ENCODE results near the gene LMX1A.

Gene LMX1A

DNA sequence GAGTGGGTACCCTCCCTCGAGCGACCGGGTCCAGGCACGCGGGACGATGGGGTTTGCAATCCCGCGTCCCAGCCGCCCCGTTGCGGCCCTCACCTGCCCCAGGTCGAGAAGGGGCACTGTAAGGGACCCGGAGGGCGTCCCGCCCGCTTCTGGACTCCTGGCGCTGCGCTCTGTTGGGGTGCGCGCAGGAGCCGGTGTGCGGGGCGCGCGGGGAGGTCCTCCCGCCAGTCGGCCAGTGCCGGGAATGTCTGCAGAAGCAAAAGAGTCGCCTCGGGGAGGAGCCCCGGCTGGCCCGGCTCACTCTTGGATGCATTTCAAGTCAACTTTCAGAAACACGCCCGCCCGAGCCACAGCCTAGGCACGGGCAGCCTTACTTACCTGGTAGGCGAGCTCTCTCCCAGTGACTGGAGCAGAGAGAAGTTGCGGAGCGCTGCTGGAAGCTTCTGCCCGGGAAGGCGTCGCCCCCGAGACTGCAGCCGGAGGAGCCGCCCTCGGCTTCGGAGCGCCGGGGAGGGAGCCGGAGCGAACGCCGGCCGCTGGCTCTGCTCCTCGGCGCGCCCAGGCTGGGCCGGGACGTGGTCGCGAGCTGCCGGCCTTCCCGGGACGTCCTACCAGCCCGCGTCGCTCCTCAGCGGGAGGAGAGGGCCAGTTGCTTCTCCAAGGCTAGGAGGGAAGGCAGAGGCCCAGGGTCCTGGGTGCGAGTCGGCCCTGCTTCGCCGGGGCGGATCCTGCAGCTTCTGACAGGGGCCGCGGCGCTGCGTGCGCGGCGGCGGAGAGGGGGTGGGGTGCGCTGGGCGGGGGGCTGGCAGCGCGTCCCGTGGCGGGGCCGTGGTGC is at the start of gene LMX1A:
LMX1A (minus strand) TSS at position 739 of the 835 bp plus-strand sequence. CDS start 1,156 bp downstream, outside the sequence.
- no peak for DNase-seq

DNA sequence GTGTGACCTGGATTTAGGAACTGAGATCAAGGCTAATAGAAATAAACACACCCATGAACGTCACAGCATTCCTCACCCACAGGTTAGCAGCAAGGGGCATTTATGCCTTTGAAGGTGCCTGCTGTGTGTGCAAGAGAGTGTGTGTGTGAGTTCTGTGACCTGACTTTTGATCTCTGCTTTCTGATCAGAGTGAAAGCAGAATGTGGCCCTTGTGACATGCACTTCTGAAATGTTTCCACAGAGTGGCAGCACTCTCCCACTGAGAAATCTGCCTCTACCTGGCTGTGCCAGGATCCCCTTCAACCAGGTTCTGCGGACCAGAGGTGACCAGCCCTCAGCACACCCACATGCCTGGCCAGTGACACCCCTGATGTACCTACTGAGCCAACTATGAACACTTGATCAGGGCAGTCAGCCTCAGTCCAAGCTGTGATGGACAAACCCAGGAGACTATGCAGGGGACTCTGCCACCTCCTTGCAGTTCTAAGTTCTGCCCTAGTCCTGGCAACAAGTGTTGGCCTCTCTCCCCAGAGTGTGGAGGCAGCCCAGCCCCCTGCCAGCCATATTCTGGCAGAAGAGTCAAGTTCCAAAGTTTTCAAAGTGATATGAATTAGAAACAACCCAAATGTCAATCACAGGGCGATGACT is 47.4 kb upstream of the LMX1A start:
- peak; percentile 25 for DNase-seq

DNA sequence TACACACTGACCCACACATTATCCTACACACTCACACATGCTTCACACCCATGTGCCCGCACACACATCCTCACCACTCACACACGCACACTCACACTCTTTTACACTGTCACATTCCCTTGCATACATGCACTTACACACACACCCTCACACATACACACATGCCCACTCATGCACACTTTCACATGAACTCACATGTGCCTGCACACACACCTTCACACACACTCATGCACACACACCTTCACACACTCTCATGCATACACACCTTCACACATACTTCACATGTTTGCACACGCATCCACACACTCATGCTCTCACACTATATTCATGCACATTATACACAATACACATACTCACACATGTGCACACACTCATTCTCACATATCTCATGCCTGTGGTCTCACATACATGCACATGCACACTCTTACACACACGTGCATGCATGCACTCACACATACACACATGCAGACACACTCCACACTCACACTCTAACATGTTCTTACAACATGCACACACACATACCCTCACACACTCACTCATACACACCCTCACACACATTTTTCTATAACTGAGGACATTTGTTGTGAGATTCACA is 46.1 kb upstream of the LMX1A start:
- DNase-seq: no peak

DNA sequence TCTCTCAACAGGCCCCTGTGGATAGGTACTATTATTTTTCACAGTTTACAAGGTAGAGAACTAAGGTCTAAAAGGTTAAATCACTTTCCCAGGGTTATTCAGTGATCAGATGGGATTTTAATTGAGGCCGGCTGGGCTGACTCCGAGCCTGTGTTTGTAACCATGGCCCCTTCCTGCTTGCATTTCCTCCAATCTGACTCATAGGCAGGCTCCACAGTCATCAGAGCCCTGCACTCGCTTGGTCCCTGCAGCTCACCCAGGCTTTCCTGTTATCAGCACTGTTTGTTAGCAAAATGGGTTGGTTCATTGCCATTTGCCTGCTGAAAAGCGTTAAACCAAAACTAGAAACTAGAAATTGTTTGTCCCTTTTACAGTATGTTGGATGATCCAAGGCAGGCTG is 41.4 kb upstream of the LMX1A start:
- no peak for DNase-seq

DNA sequence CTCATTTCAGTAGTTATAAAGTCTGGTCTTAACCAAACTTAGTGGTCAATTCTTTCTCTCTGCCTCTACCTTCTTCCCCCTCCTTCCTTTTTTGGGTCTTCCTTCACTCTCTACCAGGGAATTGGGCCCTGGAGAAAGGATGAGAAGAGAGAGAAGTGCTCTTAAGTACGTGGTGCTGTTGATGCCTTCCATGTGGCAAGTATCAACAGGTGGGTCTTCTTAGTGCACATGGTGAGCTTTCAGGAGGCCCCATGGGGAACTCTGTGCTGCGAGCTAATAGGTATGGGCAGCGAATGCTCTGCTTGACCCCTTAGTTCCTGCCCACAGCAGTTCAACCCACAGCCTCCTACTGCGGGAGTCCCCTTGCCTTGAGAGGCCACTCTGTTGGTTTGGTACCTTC is 39.4 kb upstream of the LMX1A start:
- no peak for DNase-seq

DNA sequence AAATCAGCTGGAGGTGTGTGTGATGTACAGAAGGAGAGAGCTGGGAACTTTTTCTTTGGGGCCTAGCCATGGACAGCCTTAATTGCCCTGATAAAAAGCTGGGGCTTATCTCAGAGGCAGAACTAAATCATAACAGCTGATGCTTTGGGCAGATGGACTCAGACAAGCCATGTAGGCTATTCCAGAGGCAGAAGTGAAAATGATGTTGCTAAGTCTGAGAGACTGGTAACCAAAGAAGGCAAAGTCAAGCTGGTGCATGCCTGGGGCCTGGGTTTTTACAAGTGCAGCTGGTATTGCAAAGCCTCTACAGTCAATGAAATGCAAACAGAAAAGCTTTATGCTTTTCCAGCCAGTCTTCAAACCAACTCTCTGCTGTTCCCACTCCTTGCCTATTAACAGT is 39.0 kb upstream of the LMX1A start:
- no peak for DNase-seq

DNA sequence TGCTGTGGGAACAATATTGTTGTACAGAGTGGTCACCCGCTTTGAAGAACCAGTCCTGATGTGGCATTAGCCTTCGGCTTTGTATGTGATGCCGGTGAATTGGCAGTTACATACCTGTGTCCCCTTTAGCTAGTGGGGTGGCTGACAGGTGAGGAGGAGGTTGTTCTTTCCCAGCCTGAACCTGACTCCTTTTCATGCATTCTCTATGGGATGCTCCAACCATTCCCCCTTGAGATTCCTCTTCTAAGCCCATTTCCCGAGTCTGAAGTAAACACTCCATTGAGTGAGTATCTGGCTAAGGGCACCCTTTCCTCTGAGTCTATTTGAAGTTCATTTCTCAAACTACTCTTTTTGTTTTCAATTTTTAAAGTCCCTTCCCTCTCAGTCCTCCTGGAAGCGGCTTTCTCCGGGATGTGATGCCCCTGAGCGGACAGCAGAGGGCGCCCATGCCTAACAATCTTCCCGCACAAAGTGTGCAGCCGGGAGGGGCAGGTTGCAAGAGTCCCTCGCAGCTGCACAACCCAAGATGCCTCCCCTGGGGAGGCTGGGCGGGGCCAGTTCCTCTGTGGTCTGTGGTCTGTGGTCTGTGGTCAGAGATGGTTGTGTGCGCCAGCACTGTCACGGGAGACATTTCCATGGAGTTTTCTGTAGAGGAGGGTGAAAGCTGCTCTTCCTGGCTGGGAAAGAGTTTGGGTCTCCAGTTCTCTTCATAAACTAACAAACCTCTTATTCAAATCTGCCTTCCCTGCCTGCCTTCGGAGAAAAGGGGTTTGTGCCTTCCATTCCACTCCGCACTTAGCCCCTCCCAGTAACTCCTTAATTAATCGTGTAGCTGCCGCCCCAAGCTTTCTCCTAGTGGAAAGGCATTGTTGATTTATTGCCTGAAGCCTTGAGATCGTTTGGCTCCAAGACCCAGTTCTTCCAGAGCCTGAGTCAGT is 36.4 kb upstream of the LMX1A start:
- DNase-seq: peak; percentile 79

DNA sequence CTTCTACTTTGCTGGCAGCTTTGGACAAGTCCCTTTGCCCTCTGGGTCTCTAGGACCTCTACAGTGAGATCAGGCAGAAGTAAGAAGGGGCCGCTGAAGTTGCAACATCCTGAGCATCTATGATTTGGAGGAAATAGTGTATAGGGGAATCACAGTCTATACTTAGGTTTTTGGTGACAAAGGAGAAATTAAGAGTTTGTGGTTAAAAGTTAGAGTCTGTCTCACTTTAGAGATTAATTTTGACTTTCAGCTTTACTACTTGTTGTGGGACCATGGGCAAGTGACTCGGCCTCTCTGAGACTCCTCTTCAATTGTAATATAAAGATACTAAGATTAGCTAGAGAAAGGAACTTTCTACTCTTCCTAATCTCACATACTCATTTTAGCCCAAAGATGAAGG is 33.1 kb upstream of the LMX1A start:
- no peak for DNase-seq

DNA sequence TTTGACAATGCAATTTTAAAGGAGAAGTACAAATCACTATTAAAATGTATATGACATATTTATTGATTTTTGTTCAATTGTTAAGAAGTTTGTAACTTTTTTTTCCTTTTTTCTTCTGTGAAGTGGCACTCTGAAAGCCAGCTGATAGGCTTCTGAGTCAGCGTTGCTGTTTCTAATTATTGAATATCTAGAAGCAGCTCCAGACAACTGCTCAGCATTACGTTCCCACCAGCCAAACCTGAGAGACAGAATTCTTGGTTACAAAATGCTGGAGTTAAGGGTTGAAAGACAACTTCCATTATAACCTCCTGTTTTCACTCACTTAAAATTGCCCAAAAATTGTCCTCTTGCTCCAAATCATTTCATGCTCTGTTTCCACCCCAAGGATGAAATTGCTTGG is 31.4 kb upstream of the LMX1A start:
- no peak for DNase-seq

DNA sequence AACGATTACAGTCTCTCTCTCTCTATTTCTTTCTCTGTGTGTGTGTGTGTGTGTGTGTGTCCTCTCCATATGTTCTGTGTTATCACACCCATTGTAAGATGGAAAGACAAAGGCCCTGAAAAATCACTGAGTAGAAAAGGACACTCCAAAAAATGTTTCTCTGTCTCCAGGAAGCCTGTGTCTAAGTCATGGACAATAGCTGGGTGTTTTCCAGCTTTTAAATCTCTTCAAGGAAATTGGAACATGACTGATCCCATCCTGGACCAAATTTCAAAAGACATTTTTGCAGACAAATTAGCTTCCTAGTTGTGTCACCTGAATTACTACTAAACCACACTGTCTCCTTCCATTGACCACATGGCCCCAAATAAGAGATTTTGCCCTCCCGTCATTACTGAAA is 31.0 kb upstream of the LMX1A start:
- DNase-seq: no peak

DNA sequence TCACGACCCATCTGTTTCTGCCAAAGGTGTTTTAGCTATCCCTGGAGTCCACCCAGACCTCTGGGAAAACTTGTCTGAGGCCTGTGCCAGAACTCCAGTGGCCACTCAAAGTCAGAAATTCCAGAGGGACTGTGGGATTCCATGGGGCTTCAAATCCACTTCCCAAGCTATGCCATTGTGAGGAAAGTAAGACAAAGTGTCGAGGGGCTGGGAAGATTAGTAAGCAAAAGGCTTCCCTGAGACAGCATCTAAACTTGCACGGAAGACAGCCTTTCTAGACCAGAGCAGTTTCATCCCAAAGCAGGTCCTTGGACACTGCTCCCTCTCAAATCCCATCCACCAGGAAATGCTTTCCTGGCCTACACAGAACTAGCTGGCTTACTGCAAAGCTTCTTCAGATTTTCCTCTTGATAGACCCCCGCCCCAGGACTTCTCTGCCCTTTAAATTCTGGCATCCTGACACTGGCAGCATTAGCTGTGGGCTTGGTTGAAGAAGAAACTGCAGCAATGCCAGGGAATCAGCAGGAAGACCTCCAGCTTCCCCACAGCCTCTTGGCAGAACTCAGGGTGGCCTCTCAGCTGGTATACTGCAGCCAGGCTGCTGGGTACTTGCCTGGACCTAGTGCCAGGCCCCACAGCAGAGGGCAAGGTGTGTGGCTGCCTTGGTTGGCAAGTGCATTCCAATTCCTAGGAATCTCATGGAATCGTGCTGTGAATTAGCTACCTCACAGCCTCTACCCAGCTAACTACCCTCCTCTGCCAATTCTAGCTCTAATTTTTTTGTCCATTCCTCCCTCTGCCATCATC is 27.3 kb upstream of the LMX1A start:
- DNase-seq: peak; percentile 33

DNA sequence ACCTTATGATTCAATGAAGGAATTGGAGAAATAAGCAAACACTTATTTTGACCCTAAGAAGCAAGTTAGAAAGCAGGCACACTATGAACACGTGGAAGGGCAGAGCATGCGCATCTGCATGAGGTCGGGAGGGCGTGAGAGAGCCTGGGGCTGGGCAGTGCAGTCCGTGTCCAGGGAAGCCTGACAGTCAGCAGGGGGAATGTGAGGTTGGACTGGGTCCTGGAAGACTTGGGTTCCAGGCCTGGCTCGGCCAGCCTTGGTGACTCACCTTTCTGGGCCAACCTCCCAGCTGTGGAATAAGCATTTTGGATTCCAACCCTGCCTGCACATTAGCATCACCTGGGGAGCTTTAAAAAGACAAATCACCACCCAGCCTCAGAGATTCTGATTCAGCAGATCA is 26.6 kb upstream of the LMX1A start:
- DNase-seq: peak; percentile 67

DNA sequence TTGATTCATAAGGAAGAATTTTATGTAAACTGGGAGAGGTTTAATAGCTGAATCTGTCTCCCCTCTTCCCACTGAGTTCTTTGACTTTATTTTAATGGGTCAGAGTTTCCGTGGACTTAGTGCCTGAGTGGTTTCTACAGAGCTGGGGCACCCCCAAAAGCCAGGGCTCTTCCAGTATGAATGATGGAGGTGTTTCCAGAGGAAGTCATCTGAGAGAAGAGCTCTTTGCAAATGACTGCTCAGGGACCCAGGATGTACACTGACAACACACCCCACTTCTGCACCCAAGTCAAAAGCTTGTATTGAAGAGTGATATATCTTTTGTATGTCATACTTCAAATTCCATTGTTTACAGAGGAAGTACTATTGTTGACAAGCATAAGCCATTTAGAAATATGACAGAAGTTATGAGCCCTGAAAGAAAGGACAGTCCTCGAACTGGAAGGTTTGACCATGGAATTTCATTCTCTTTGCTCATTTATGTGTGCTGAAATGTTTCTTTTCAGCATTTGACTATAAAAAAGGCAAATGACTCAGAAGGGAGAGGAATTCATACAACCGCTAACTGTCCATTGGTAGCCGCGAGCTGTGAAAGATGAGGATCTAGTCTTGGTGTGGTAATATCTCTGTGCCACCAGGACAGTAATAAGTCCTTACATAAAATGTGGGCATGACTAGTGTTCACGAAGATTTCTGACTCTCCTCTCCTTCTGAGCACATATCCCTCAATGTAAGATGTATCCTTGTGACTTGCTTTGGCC is 25.4 kb upstream of the LMX1A start:
- no peak for DNase-seq

DNA sequence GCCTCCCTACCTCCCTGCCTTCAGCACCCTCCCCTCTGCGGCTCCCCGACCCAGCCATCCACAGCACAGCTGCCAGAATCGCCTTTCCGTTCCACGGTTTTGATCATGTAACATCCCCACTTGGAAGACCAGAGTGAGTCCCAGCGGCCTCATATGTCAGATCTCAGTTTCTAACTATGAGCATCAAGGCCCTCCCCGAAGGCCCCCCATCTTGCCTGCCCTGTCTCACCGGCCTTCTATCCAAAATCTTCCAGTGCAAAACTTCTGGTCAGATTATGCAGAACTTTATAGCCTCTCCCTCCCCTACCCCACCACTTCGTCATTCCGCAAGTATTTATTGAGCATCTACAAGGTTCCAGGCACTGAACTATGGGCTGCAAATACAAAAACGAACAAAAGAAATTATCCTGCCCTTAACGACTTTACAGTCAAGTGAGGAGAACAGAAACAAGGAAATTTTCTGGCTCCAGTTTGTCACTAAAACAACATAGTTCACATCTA is 20.3 kb upstream of the LMX1A start:
- DNase-seq: no peak

DNA sequence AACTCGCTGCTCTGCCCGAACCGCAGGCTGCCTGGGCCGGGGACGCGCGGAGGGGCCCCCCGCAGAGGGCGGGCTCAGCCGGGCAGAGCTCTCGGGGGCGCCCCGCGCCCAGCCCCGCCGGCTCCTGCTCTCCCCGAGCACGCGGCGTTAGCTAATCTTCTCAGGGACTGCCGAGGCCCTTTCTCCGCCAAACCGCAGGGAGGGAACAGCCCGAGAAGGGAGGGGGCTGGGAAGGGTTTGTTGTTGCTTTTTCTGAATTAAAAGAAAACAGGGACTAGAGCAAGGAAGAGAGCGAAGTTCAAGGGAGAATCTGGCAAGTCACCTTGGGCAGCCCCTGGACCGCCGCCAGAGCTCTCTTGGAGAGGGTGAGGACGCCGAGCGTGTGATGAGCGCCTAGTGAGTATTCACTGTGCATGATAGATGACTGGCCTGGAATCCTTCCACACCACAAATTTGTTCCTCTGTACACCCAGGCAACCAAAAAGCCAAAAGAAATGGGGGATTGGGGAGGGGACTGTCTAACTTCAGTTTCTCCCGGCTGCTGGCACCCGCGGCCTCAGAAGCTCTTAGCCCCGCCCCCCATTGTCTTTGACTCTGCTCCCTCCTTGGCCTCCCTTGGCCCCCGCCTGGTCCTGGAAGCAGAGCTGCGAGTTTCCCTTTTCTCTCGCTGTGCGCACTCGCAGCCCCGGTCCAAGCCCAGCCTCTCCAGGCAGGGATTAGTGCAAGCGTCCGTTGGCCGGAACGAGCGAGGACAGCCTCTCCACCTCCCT is 19.7 kb upstream of the LMX1A start:
- DNase-seq: peak; percentile 89

DNA sequence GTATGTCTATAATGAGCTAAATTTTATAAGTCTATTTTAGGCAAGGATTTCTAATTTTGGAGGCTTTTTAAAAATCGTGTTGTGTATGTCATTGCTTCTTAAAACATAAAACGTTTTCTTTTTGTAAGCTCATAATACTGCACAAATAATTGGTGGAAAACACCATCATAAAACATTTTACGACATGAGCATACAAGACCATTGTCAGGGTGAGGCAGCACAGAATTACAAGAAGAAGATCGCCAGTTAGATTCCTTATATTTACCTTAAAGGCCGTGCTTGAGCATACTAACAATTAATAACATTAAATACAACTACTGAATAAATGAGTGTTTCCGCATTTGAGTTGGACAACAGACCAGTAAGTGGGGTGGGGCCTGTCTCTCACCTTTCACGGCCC is 19.1 kb upstream of the LMX1A start:
- no peak for DNase-seq

DNA sequence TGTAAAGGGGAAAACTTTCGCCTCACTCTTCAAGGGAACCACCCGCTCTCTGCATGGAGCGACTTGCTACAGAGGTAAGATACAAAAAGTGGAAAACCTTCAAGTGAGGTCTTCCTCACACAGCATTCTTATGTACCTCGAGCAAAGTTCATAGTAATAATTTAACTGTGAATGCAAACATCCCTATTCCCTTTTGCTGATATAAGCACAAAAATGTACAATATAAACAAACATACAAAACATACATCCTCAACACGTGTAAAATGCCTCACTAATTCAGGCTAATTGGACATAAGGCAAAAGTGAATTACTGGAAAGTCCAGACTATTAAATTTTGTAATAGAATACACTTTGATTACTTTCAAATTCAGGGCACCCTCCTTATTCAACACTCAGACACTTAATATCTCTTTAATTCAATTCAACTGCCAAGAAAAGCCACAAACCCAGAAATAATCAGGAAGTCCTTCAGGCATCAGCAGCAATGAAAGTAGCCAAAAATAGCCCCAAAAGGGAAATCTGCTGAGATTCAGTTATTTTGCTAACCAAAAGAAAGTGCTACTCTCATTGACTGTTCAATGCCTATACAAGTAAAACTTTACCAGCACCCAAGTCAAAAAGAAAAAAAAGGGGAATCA is 15.2 kb upstream of the LMX1A start:
- DNase-seq: no peak

DNA sequence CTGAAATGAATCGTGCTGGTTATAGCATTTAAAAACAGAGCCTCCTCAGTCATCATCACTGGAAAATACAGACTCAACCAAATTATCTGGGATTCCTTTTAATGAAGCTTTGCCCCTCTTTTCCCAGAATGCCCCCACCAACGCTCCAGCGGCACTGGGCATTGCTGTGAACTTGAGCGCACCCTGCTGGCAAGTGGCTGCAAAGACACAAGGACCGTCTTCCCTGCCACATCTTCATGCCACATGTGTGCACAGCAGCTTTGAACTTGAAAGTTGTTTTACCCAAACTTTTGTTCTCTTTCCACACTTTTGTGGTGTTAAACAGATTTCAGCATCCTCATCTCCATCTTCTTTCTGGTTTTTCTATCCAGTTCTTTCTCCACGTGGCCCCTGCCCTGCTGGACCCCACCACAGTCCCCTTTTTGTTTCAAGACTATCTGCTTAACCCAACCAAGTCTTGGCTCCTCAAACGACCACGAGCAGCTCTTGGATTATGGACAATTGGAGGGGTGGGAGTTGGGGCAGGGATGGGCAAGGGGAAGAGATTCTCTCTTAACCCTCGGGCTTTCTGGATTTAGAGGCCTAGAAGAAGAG is 12.8 kb upstream of the LMX1A start:
- peak; percentile 77 for DNase-seq

DNA sequence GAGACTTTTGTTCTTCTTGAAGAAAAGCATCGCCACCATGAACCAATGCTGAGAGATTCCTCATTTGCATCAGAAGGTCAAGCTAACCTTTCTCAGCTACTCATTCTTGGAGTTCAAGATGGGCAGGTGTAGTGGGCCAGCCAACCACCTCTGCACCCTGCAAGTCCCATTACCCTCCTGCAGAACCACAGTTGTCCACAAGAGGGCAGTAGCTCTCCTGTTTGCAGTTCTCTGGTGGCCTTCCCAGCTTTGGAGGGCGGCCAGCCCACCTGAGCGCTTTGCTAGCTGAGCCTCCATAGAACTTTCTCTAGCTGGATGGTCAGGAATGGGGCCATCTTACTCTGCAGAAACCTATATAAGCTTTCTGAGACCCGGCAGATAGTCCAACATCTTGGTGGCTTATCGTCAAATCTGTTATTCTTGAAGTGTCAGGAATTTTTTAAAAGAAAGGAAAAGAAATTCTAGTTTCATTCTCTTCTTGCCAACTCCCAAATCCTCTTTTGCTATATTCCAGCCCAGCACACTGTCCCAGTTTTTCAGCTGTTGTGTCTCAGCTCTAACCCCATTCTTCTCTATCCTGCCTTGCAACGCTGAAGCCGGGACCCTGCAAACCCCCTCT is 11.0 kb upstream of the LMX1A start:
- DNase-seq: peak; percentile 74

All from midbrain (tissue), 1 donor.